Keratinocyte (primary cell): ENCODE results near the gene GRAMD4. TPM values are rescaled to one million over a fixed set of nuclear protein-coding genes. Genes with fewer than 3 reads are reported as not detected.

Source experiments
- DNase-seq: peaks from one replicate; pipeline ENCODE4 v3.0.0-alpha.2; 2011; ENCODE audit warnings: low read depth, missing footprints, low spot score
- FAIRE-seq: peaks from 2 replicates; lab custom pipeline; 2011; peaks lifted over from hg19 to GRCh38; lab: Jason Lieb, UNC
- H2AFZ ChIP-seq: 2 replicates; pipeline ENCODE4 v1.6.0; 2012; ENCODE audit warnings: low read length, control low read depth, inconsistent platforms; ENCODE audit not compliant: control insufficient read depth
- H3K27ac ChIP-seq: 2 replicates; pipeline ENCODE4 v1.5.1; 2011; ENCODE audit warnings: low read length; ENCODE audit not compliant: control insufficient read depth, insufficient read depth
- H3K27me3 ChIP-seq: 3 replicates; pipeline ENCODE4 v1.6.0; 2011; ENCODE audit warnings: low read length; ENCODE audit not compliant: control insufficient read depth, insufficient read depth; ENCODE audit errors: extremely low read depth
- H3K36me3 ChIP-seq, 2 experiments: 2 replicates in 1 of 2; 3 replicates in 1 of 2; pipeline ENCODE4 v1.5.1; 2011; ENCODE audit warnings: low read length in 2 of 2, mild to moderate bottlenecking in 1 of 2; ENCODE audit not compliant: control insufficient read depth in 2 of 2, insufficient read depth in 2 of 2; ENCODE audit errors: extremely low read depth in 1 of 2
- H3K4me1 ChIP-seq: 3 replicates; pipeline ENCODE4 v1.5.1; 2011; ENCODE audit warnings: low read length; ENCODE audit not compliant: control insufficient read depth, insufficient read depth; ENCODE audit errors: extremely low read depth
- H3K4me2 ChIP-seq: 3 replicates; pipeline ENCODE4 v1.6.0; 2011; ENCODE audit warnings: low read depth, low read length; ENCODE audit not compliant: control insufficient read depth, insufficient read depth; ENCODE audit errors: extremely low read depth
- H3K4me3 ChIP-seq, 3 experiments: fragments of 200-600 bp in 1 of 3; sonication (generic) in 1 of 3; 2 replicates in 2 of 3; 3 replicates in 1 of 3; pipeline ENCODE4 v1.5.1; 2011 to 2016; ENCODE audit warnings: low read length in 3 of 3, mild to moderate bottlenecking in 3 of 3, control low read depth in 2 of 3, inconsistent platforms in 1 of 3, low read depth in 1 of 3, mixed read lengths in 1 of 3, mixed run types in 1 of 3, moderate library complexity in 1 of 3; ENCODE audit not compliant: control insufficient read depth in 2 of 3, insufficient read depth in 2 of 3; ENCODE audit errors: extremely low read depth in 1 of 3
- H3K79me2 ChIP-seq: 2 replicates; pipeline ENCODE4 v1.6.0; 2012; ENCODE audit warnings: low read length; ENCODE audit not compliant: control insufficient read depth, insufficient read depth
- H3K9ac ChIP-seq: 3 replicates; pipeline ENCODE4 v1.6.0; 2011; ENCODE audit warnings: low read length; ENCODE audit not compliant: control insufficient read depth, insufficient read depth; ENCODE audit errors: extremely low read depth
- H3K9me1 ChIP-seq: 3 replicates; pipeline ENCODE4 v1.6.0; 2011; ENCODE audit warnings: low read length; ENCODE audit not compliant: control insufficient read depth, insufficient read depth; ENCODE audit errors: extremely low read depth
- H3K9me3 ChIP-seq: 2 replicates; pipeline ENCODE4 v1.5.1; 2012; ENCODE audit warnings: low read depth, low read length; ENCODE audit not compliant: control insufficient read depth
- H4K20me1 ChIP-seq: 3 replicates; pipeline ENCODE4 v1.6.0; 2011; ENCODE audit warnings: low read length; ENCODE audit not compliant: control insufficient read depth, insufficient read depth; ENCODE audit errors: extremely low read depth
- EZH2 ChIP-seq: IDR thresholded peaks from one replicate; pipeline ENCODE4 v1.6.1; 2012; ENCODE audit warnings: inconsistent platforms, mild to moderate bottlenecking, low read length, moderate library complexity
- dilution Hi-C: fragments of 300-500 bp; cut with MboI; formaldehyde crosslinking; loops from one replicate; pipeline ENCODE4 v1.7.0; 2020; ENCODE audit warnings: low sequenced_read_pairs; ENCODE audit not compliant: extremely low pct_ligation_motif_present
- polyA plus RNA-seq, 5 experiments: library from polyadenylated mRNA; depleted of rRNA in 3 of 5; stranded (reverse) in 3 of 5; stranded (forward) in 1 of 5; unstranded in 1 of 5; fragments of >200 nt; gene quantifications; 1 replicate in 1 of 5; 2 replicates in 3 of 5; 3 replicates in 1 of 5; pipeline versions ENCODE4 v1.2.1 to v1.2.3, GENCODE V29; 2011 to 2012; ENCODE audit warnings: missing spikeins in 2 of 5, low read depth in 1 of 5, low replicate concordance in 1 of 5
- TF ChIP-seq, protein P1 (sequence below), 3 experiments: IDR thresholded peaks in 1 of 3; conservative IDR thresholded peaks in 1 of 3; optimal IDR thresholded peaks in 1 of 3; 2 replicates in 2 of 3; 3 replicates in 1 of 3; pipeline versions ENCODE3 to v1.5.1; 2011; ENCODE audit warnings: low read length in 3 of 3, mild to moderate bottlenecking in 3 of 3, moderate library complexity in 2 of 3, control low read depth in 1 of 3, inconsistent platforms in 1 of 3; ENCODE audit not compliant: insufficient read depth in 2 of 3; ENCODE audit errors: extremely low read depth in 1 of 3

The GRAMD4 gene
- polyA plus RNA-seq, 1 donor (not counting 4 experiments of a cell fraction or from before 2014, with no cell fraction given), result 17.3 TPM

DNA sequence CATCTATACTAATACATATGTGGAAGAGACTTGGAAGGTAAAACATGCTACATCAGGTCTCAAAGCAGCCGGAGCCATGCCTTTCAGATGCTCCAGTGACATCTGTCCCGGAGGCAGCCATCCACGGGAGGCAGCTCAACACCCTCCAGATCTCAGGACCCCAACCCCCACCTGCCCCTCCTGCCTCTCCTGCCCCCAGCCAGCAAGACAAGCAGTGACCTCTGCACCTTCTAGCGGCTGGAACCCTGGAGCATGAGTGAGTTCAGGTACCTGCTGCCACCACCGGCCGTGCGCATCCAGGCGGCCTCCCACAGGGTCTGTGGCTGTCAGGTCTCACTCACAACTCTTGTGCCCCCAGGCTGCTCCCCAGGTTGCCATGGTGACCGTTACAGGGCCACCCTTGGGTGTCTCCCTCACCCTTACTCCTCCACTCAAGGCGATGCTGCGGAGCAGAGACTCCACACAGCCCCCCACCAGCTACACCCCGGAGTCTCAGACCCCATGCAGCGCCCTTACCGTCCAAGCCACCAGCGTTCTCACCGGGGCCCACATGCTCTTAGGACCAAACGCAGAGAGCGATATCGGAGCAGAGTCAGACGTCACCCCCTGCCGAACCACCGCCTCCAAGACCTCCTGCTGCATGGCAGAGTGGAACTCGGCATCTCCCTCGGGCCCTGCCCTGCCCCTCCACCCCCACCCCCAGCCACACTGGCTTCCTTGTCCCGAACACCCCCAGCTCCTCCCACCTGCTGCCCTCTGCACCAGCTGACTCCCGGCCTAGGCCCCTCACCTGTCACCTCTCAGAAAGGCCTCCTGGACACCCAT lies 83.2 kb downstream of the GRAMD4 start:
- Histone ChIP-seq H2AFZ (no peak overlapping the region), H3K36me3 (peaks cover 15 to 16% of the 10 kb centered on the region in 2 experiments), H3K4me3 (no peak overlapping the region), H3K9me1 (no peaks in the 10 kb centered on the region), H4K20me1 (no peaks in the 10 kb centered on the region), H3K79me2 (no peaks in the 10 kb centered on the region), H3K9me3 (no peaks in the 10 kb centered on the region), H3K27ac (no peak overlapping the region), H3K27me3 (no peaks in the 10 kb centered on the region), H3K4me1 (no peaks in the 10 kb centered on the region), H3K4me2 (no peak overlapping the region), H3K9ac (no peak overlapping the region)
- no peak for TF ChIP-seq EZH2
- TF ChIP-seq, protein P1, sequence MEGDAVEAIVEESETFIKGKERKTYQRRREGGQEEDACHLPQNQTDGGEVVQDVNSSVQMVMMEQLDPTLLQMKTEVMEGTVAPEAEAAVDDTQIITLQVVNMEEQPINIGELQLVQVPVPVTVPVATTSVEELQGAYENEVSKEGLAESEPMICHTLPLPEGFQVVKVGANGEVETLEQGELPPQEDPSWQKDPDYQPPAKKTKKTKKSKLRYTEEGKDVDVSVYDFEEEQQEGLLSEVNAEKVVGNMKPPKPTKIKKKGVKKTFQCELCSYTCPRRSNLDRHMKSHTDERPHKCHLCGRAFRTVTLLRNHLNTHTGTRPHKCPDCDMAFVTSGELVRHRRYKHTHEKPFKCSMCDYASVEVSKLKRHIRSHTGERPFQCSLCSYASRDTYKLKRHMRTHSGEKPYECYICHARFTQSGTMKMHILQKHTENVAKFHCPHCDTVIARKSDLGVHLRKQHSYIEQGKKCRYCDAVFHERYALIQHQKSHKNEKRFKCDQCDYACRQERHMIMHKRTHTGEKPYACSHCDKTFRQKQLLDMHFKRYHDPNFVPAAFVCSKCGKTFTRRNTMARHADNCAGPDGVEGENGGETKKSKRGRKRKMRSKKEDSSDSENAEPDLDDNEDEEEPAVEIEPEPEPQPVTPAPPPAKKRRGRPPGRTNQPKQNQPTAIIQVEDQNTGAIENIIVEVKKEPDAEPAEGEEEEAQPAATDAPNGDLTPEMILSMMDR (optimal IDR thresholded peaks at IDR 0.05 in 1 of 3, IDR thresholded peaks at IDR 0.05 in 1 of 3, conservative IDR thresholded peaks at IDR 0.05 in 1 of 3; ENCODE audit: extremely low read depth in 1 of 3, insufficient read depth in 2 of 3, low read length in 3 of 3), result no peak
- dilution Hi-C loops, result no loop called here
- DNase-seq, result no peak
- FAIRE-seq, result no peak

DNA sequence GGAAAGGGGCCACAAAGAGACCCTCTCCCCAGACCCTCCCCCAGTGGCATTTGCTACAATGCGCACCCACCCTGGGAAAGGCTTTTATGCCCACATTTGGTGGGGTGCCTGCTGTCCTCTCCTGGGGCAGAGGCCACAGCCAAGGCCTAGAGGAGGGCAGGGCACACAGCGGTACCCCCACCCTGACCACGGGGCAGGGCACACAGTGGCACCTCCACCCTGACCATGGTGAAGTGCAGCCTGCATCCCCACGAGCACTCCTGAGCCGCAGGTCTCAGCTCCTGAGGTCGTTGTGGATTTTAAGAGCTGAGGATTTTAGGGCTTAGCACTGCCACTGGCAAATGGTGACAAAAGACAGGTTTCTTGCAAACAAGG lies 83.8 kb downstream of the GRAMD4 start:
- H3K4me1 ChIP-seq, result no peaks in the 10 kb centered on the region
- no peak for FAIRE-seq
- peaks cover 15 to 19% of the 10 kb centered on the region in 2 experiments for H3K36me3 ChIP-seq

More for the DNA sequence above, 83.8 kb downstream of the GRAMD4 start:
- Histone ChIP-seq H3K4me2 (no peak overlapping the region), H2AFZ (no peak overlapping the region), H3K9me1 (no peaks in the 10 kb centered on the region), H4K20me1 (no peaks in the 10 kb centered on the region), H3K27ac (no peak overlapping the region), H3K9ac (no peak overlapping the region), H3K79me2 (no peaks in the 10 kb centered on the region), H3K27me3 (no peaks in the 10 kb centered on the region), H3K9me3 (no peaks in the 10 kb centered on the region), H3K4me3 (no peak overlapping the region)
- no peak for DNase-seq
- dilution Hi-C loops, result no loop called here
- TF ChIP-seq EZH2, result no peak
- TF ChIP-seq, protein P1 (optimal IDR thresholded peaks at IDR 0.05 in 1 of 3, IDR thresholded peaks at IDR 0.05 in 1 of 3, conservative IDR thresholded peaks at IDR 0.05 in 1 of 3; ENCODE audit: extremely low read depth in 1 of 3, insufficient read depth in 2 of 3, low read length in 3 of 3), result no peak
